Stimulated activated naive CD8-positive, alpha-beta T cell treated with anti-CD3 and anti-CD28 coated beads, Interleukin-15, Interleukin-2, amounts not matched to agents 100 ng/mL and 50 ng/mL, for 24 hours (primary cell): ENCODE measurements around the gene SH2D3C.

Source experiments
- H3K27ac Mint-ChIP-seq: one replicate; pipeline ENCODE4 v1.8.0; 2021; ENCODE audit warnings: mild to moderate bottlenecking, mixed read lengths
- H3K27me3 Mint-ChIP-seq: one replicate; pipeline ENCODE4 v1.8.0; 2021; ENCODE audit warnings: mixed read lengths
- H3K36me3 Mint-ChIP-seq: one replicate; pipeline ENCODE4 v1.8.0; 2021; ENCODE audit warnings: low read depth, mixed read lengths
- H3K4me1 Mint-ChIP-seq: one replicate; pipeline ENCODE4 v1.8.0; 2021; ENCODE audit warnings: low read depth, mixed read lengths
- H3K4me3 Mint-ChIP-seq: one replicate; pipeline ENCODE4 v1.8.0; 2021; ENCODE audit warnings: mild to moderate bottlenecking, mixed read lengths
- H3K9me3 Mint-ChIP-seq: one replicate; pipeline ENCODE4 v1.8.0; 2021; ENCODE audit warnings: mixed read lengths

SH2D3C gene

DNA sequence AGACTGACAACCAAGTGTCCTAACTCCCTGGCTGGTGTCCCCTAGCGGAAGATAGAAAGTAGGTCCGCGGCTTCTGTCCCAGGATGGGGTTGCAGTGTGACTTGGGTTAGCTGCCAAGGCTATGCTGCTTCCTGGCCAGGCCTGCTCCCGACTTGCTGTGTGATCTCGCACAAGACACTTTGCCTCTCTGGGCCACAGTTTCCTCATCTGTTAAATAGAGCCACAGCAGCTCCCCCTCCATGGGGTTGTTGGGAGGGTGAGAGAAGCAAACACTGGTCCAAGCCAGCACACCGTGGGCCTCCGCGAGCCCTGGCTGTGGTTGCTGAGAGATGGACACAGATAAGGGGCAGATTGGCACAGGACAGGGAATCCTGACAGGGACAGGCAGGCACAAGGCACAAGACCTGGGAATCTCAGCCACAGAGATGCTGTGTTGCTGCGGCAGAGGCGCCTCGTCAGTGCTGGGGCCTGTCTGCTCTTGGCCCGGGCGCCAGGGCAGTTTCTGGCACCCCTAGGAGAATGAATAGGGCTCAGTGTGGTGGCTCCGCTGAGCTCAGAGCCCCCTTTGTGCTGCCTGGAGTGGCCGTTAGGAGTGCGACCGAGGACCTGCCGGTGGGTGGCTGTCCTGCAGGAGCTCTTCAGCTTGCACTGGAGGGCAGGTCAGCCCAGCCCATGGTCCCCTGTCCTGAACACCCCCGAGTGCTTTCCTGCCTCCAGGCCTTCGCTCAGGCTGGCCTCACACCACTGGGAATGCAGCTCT is 1.8 kb upstream of the SH2D3C start:
- peak overlapping the region; percentile 99 for H3K27ac Mint-ChIP-seq
- H3K27me3 Mint-ChIP-seq: no peaks in the 10 kb centered on the region
- H3K4me1 Mint-ChIP-seq: peaks cover 83% of the 10 kb centered on the region
- H3K36me3 Mint-ChIP-seq: peaks cover 5% of the 10 kb centered on the region
- H3K9me3 Mint-ChIP-seq: no peaks in the 10 kb centered on the region
- no peak overlapping the region for H3K4me3 Mint-ChIP-seq

DNA sequence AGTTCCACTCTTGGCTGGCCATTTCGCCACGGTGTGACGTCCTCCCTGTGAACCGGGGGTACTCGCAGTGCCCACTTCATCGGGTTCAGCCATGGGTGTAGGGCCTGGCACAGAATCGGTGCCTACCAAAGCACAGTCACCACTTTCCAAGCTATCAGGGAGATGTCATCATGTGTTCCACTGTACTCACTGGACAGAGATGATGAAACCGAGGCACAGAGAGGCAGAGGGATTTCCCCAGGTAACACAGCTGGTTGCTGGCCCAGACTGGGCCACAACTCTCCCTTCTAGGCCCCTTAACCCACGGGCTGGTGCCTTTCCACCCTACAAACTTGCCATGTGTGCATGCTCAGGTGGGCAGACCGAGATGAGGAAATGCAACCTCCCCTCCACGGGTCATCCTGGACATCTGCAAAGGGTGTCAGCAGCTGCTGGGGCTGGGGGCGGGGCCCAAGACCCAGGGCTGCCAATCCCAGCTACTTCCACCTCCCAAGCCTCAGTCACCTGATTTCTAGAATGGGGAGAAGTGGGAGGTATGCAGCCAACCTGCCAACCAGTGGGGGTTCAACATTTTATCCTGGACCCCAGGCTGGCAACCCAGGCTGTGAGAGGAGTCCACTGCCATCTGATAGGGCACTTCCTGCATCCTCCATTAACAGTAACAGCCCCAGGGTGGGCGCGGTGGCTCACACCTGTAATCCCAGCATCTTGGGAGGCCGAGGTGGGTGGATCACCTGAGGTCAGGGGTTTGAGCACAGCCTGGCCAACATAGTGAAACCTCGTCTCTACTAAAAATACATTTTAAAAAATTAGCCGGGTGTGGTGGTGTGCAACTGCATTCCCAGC is 893 bp upstream of the SH2D3C start:
- Mint-ChIP-seq H3K4me1 (peaks cover 78% of the 10 kb centered on the region), H3K36me3 (peaks cover 7% of the 10 kb centered on the region), H3K9me3 (no peaks in the 10 kb centered on the region), H3K4me3 (peak overlapping the region; percentile 98), H3K27me3 (no peaks in the 10 kb centered on the region), H3K27ac (peak overlapping the region; percentile 99)

- peak overlapping the region; percentile 99 for H3K27ac Mint-ChIP-seq
- peaks cover 12% of the 10 kb centered on the region for H3K36me3 Mint-ChIP-seq
- no peaks in the 10 kb centered on the region for H3K9me3 Mint-ChIP-seq
- peaks cover 69% of the 10 kb centered on the region for H3K4me1 Mint-ChIP-seq
- H3K4me3 Mint-ChIP-seq: peak overlapping the region; percentile 98
- no peaks in the 10 kb centered on the region for H3K27me3 Mint-ChIP-seq
Observed at GRCh38 chr9:127777368-127777980, 992 bp downstream of the SH2D3C start.

DNA sequence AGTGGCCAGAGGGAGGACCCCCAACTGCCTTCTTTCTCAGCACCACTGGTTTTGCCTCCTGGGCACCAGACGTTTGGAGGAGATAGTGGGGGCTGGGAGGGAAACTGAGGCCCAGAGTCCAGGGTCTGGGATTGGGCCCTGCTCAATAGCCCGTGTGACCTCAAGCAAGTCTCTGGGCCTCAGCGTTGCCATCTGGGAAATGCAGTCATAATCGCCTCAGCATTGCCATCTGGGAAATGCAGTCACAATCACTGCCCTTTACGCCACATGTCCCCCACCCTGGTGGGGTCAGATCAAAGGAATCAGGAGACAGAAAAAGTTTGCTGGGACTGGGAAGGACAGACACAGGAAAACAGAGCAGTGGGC is 1.6 kb downstream of the SH2D3C start:
- H3K36me3 Mint-ChIP-seq: peaks cover 12% of the 10 kb centered on the region
- peaks cover 65% of the 10 kb centered on the region for H3K4me1 Mint-ChIP-seq
- peak overlapping the region; percentile 99 for H3K27ac Mint-ChIP-seq
- no peaks in the 10 kb centered on the region for H3K9me3 Mint-ChIP-seq
- H3K4me3 Mint-ChIP-seq: peak overlapping the region; percentile 98
- H3K27me3 Mint-ChIP-seq: no peaks in the 10 kb centered on the region

GRCh38 chr9:127776195-127776923 is 2.1 kb downstream of the SH2D3C start:
- Mint-ChIP-seq H3K4me3 (peak overlapping the region; percentile 98), H3K9me3 (no peaks in the 10 kb centered on the region), H3K27me3 (no peaks in the 10 kb centered on the region), H3K27ac (peak overlapping the region; percentile 99), H3K36me3 (peaks cover 12% of the 10 kb centered on the region), H3K4me1 (peaks cover 63% of the 10 kb centered on the region)

DNA sequence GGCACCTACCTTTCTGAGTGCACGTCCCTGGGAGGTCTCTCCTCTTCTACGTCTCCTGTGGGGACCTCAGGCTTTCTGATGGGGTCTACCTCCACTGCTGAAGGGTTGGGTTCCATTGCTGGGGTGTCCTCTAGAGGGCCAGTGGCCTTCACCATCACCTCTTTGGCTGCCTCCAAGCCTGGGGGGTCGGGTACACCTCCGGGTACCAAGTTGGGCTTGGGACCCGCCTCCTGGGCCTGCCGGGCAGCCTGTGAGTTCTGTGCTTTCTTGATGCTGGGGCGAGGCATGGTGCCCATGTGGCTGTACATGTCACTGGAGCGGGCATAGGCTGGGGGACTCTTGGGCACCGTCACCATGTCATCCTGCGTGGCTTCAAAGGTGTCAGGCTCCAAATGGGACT is 4.5 kb downstream of the SH2D3C start:
- H3K27ac Mint-ChIP-seq: peak overlapping the region; percentile 40
- H3K4me1 Mint-ChIP-seq: peaks cover 65% of the 10 kb centered on the region
- no peaks in the 10 kb centered on the region for H3K27me3 Mint-ChIP-seq
- H3K4me3 Mint-ChIP-seq: no peak overlapping the region
- no peaks in the 10 kb centered on the region for H3K9me3 Mint-ChIP-seq
- H3K36me3 Mint-ChIP-seq: peaks cover 14% of the 10 kb centered on the region

- Mint-ChIP-seq H3K4me1 (peaks cover 65% of the 10 kb centered on the region), H3K9me3 (no peaks in the 10 kb centered on the region), H3K27me3 (no peaks in the 10 kb centered on the region), H3K4me3 (no peak overlapping the region), H3K36me3 (peaks cover 17% of the 10 kb centered on the region), H3K27ac (no peak overlapping the region)
Observed at GRCh38 chr9:127773272-127773671, 5.2 kb downstream of the SH2D3C start.

GRCh38 chr9:127772603-127773002 is 5.9 kb downstream of the SH2D3C start:
- H3K36me3 Mint-ChIP-seq: peaks cover 16% of the 10 kb centered on the region
- H3K27ac Mint-ChIP-seq: no peak overlapping the region
- H3K4me1 Mint-ChIP-seq: peaks cover 67% of the 10 kb centered on the region
- no peaks in the 10 kb centered on the region for H3K9me3 Mint-ChIP-seq
- H3K27me3 Mint-ChIP-seq: no peaks in the 10 kb centered on the region
- no peak overlapping the region for H3K4me3 Mint-ChIP-seq

GRCh38 chr9:127771570-127772189 is 6.8 kb downstream of the SH2D3C start:
- Mint-ChIP-seq H3K4me1 (peaks cover 69% of the 10 kb centered on the region), H3K27me3 (no peaks in the 10 kb centered on the region), H3K9me3 (no peaks in the 10 kb centered on the region), H3K36me3 (peaks cover 22% of the 10 kb centered on the region), H3K27ac (peak overlapping the region; percentile 81), H3K4me3 (peak overlapping the region; percentile 84)

- Mint-ChIP-seq H3K36me3 (peaks cover 27% of the 10 kb centered on the region), H3K4me1 (peaks cover 68% of the 10 kb centered on the region), H3K4me3 (peak overlapping the region; percentile 84), H3K27ac (peak overlapping the region; percentile 81), H3K27me3 (no peaks in the 10 kb centered on the region), H3K9me3 (no peaks in the 10 kb centered on the region)
Observed at GRCh38 chr9:127770905-127771569, 7.4 kb downstream of the SH2D3C start.

DNA sequence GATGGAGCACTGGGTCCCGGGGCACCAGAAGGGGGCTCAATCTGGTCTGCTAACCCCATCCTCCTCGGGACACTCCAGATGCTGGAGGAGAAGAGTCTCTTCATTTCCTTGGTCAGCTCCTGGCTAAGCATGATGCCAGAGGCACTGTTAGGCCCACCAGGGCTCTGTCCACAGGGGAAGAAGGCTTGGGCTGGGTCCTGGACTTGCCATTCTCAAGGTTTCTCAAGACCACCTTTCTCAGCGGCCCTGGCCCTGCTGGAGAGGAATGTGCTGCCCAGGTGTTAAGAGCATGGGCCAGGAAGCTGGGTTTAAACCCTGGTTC is 7.9 kb downstream of the SH2D3C start:
- peaks cover 70% of the 10 kb centered on the region for H3K4me1 Mint-ChIP-seq
- no peaks in the 10 kb centered on the region for H3K27me3 Mint-ChIP-seq
- H3K36me3 Mint-ChIP-seq: peaks cover 32% of the 10 kb centered on the region
- H3K27ac Mint-ChIP-seq: peak overlapping the region; percentile 81
- H3K4me3 Mint-ChIP-seq: peak overlapping the region; percentile 84
- H3K9me3 Mint-ChIP-seq: no peaks in the 10 kb centered on the region

DNA sequence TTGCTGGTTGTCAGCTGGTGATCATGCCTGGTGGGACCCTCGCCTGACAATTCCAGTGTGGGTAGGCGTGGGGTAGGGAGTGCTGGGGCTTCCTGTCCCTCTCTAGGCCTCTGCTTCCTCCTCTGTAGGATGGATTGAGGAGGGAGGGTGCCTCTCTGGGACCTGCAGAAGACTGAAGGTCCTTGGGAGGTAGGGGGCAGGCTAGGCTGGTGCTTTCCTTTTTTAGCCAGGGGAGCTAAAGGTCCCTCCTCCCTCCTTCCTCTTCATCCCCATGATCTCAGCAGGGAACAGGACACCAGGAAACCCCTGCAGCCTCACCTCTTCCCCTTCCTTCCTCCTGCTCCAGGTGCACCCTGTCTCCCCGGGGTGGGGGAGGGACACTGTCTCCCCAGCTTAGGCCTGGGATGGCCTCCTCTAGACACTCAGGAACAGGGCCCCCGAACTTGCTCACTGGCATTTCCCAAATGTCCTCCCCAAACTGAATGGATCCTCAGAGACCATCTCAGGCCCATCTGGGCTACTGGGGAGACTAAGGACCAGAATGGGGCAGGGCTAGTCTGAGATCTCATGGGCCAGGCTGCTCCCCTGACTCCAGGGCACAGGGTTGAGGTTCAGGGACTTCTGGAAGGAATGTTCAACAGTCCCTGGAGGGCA is 8.4 kb downstream of the SH2D3C start:
- Mint-ChIP-seq H3K36me3 (peaks cover 37% of the 10 kb centered on the region), H3K9me3 (no peaks in the 10 kb centered on the region), H3K27me3 (no peaks in the 10 kb centered on the region), H3K4me3 (peak overlapping the region; percentile 84), H3K27ac (peak overlapping the region; percentile 81), H3K4me1 (peaks cover 75% of the 10 kb centered on the region)

DNA sequence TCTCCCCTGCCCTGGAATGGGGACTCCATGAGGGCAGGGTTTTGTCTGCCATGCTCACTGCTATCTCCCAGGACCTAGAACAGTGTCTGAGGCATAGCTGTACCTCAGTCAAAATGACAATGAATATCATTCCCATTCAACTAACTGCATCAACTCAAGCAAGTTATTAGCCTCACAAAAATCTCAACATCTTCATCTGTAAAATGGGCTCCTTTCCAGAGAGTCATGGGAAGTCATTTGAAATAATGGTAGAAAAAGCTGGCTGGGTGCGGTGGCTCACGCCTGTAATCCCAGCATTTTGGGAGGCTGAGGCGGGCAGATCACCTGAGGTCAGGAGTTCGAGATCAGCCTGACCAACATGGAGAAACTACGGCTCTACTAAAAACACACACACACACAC is 9.4 kb downstream of the SH2D3C start:
- Mint-ChIP-seq H3K27ac (peak overlapping the region; percentile 56), H3K4me3 (no peak overlapping the region), H3K27me3 (no peaks in the 10 kb centered on the region), H3K36me3 (peaks cover 35% of the 10 kb centered on the region), H3K9me3 (no peaks in the 10 kb centered on the region), H3K4me1 (peaks cover 78% of the 10 kb centered on the region)
